NT2/D1 (cell line): ENCODE measurements around the gene PELI3.

Source experiments
- SUZ12 ChIP-seq: IDR thresholded peaks from 2 replicates; pipeline ENCODE4 v1.6.1; 2011; ENCODE audit not compliant: insufficient read length, insufficient read depth; ENCODE audit errors: extremely low read depth
- ZNF274 ChIP-seq: IDR thresholded peaks from 2 replicates; pipeline ENCODE4 v1.6.1; 2011; ENCODE audit warnings: mild to moderate bottlenecking, low read depth, low read length

- TF ChIP-seq ZNF274 (no peak), SUZ12 (no peak)
Measured at GRCh38 chr11:66457826-66458225, 8.9 kb upstream of the PELI3 start.
